Prostate gland (tissue), 2 donors: Measurements from ENCODE around the gene PLTP.

Experiments used
- POLR2A ChIP-seq: fragments of 450-650 bp; IDR thresholded peaks from one replicate; pipeline ENCODE4 v1.6.1; 2016; ENCODE audit warnings: antibody characterized with exemption, mild to moderate bottlenecking
- POLR2AphosphoS5 ChIP-seq: sonication (generic); formaldehyde crosslinking; IDR thresholded peaks from one replicate; pipeline ENCODE4 v1.6.1; 2017; ENCODE audit warnings: antibody characterized with exemption
- TF ChIP-seq, protein P1 (sequence below), 4 experiments: fragments of 200-600 bp in 2 of 4; fragments of 450-650 bp in 2 of 4; sonication (generic) in 2 of 4; IDR thresholded peaks; 1 replicate in 3 of 4; 2 replicates in 1 of 4; pipeline ENCODE4 v1.5.1; 2016 to 2019; ENCODE audit warnings: antibody characterized with exemption in 4 of 4, mild to moderate bottlenecking in 2 of 4, moderate library complexity in 2 of 4

DNA sequence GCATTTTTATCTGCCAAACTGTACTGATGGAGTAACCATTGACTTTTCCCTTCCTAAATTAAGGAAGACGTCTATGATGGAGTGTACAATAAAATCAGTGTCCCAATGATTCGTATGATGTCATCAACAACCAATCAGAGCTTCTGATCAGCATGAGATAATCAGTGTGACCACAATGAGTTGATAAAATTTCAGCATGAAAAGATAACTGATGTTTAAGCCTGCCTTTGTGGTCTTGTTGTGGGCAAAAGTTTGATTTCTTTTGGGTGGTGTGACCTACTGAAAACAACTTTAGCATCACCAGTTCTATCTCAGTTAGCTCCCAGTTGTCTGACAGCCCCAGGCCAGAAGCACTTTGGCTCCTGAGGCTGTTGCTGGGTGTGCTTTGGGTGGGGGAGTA lies 25.8 kb upstream of the PLTP start:
- TF ChIP-seq, protein P1, sequence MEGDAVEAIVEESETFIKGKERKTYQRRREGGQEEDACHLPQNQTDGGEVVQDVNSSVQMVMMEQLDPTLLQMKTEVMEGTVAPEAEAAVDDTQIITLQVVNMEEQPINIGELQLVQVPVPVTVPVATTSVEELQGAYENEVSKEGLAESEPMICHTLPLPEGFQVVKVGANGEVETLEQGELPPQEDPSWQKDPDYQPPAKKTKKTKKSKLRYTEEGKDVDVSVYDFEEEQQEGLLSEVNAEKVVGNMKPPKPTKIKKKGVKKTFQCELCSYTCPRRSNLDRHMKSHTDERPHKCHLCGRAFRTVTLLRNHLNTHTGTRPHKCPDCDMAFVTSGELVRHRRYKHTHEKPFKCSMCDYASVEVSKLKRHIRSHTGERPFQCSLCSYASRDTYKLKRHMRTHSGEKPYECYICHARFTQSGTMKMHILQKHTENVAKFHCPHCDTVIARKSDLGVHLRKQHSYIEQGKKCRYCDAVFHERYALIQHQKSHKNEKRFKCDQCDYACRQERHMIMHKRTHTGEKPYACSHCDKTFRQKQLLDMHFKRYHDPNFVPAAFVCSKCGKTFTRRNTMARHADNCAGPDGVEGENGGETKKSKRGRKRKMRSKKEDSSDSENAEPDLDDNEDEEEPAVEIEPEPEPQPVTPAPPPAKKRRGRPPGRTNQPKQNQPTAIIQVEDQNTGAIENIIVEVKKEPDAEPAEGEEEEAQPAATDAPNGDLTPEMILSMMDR (IDR thresholded peaks at IDR 0.05): no peak
- TF ChIP-seq POLR2A: no peak
- TF ChIP-seq POLR2AphosphoS5: no peak
